ENCODE results near the gene LRIT3. TPM values are rescaled to one million over a fixed set of nuclear protein-coding genes. Genes with fewer than 3 reads are reported as not detected.
"Not testable (repeated sequence)": the region's sequence is repeated elsewhere in the genome, so short reads cannot be mapped to it uniquely, and the experiment has no call there.

The LRIT3 gene
- total RNA-seq, 1 donor = under 0.01 TPM

DNA sequence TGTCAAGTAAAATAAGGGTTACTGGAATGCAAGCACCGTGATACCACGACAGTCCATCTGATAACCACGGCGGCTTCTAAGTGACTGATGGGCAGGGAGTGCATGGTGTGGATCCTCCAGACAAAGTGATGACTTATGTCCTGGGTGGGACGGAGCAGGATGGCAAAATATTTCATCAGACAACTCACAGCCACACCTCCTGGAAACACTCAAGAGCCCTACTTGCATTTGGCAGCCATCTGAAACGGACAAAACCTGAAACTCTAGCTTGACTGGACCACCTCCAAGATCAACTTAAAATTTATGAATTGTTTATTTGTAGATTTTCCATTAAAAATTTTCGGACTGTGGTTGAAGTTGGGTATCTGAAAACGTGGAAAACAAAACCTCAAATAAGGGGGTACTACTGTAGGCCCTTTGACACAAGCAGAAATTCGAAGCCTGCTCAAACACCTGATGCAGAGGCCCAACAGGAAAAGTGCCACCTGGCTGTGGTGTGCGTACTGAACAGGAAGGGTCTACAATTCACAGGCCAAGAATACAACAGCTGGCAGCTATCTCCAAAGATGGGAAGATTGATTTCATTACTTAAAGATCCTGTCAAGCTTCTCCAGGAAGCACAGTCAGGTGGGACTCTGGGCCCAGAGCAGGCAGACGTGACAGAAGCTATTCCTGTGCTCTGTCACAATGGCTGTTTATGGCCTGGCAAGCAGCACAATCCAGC, 26.0 kb downstream of the LRIT3 start:
- H3K4me3 ChIP-seq (ENCODE audit: low read length) = no peak overlapping the region
- H3K27me3 ChIP-seq (ENCODE audit: insufficient read depth, low read length) = no peaks in the 10 kb centered on the region
- H3K4me1 ChIP-seq (ENCODE audit: insufficient read depth, low read length) = no peaks in the 10 kb centered on the region
- H3K9me3 ChIP-seq (ENCODE audit: low read depth, low read length) = no peaks in the 10 kb centered on the region

DNA sequence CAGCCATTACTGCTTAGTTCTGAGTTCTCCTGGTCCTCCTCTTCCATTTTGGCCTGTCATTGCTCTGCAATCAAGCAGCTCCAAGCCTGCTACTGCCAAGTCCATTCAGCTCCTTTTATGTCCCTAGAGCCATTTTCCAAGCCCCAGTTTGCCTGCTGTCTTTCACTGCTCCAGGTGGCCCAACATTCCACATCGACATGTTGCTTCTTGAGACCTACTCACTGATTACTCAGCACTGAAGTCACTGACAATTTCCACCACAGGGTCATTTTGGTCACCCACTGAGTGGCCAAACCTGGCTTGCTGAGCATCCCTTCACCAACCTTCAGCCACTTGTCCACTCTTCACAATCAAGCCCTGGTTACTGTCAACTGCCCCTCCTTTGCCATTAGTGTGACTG, 27.2 kb downstream of the LRIT3 start:
- Histone ChIP-seq H3K4me1 (ENCODE audit: insufficient read depth, low read length) (no peaks in the 10 kb centered on the region), H3K4me3 (ENCODE audit: low read length) (no peak overlapping the region), H3K9me3 (ENCODE audit: low read depth, low read length) (no peaks in the 10 kb centered on the region), H3K27me3 (ENCODE audit: insufficient read depth, low read length) (no peaks in the 10 kb centered on the region)

DNA sequence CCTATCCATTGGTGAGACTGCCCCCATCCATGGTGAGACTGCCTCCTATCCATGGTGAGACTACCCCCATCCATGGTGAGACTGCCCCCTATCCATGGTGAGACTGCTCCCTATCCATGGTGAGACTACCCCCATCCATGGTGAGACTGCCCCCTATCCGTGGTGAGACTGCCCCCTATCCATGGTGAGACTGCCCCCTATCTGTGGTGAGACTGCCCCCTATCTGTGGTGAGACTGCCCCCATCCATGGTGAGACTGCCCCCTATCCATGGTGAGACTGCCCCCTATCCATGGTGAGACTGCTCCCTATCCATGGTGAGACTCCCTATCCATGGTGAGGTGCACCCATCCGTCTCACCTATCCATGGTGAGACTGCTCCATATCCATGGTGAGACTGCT, 27.6 kb downstream of the LRIT3 start:
- H3K9me3 ChIP-seq (ENCODE audit: low read depth, low read length); H3K27me3 ChIP-seq (ENCODE audit: insufficient read depth, low read length); H3K4me3 ChIP-seq (ENCODE audit: low read length); H3K4me1 ChIP-seq (ENCODE audit: insufficient read depth, low read length): not testable (repeated sequence)

DNA sequence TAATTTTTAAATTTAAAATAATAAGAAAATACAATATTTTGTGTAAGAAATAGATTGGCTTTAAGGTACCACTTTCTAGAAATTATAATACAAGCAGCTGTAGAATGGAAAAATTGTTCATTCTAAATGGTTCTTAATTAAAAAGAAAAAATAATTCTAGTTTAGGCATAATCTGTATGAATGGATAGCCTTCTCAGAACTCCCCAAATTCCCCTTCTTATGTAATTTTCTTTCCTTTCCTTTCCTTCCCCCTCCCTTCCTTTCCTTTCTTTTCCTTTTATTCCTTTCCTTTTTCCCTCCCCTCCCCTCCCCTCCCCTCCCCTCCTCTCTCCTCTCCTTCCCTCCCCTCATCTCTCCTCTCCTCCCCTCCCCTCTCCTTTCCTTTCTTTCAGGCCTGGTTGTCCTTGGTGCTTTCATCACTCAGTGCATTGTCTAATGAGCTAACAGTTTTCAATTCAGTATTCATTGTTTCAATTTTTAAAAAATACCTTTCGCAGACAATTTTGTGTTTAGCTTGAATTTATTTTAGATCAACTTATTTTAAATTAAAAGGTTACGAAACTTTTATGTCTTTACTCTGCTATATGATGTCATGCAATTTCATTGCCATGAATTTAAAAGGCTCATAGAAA, 28.8 kb downstream of the LRIT3 start:
- Histone ChIP-seq H3K4me3 (ENCODE audit: low read length) (no peak overlapping the region), H3K4me1 (ENCODE audit: insufficient read depth, low read length) (no peaks in the 10 kb centered on the region), H3K9me3 (ENCODE audit: low read depth, low read length) (no peaks in the 10 kb centered on the region), H3K27me3 (ENCODE audit: insufficient read depth, low read length) (no peaks in the 10 kb centered on the region)

DNA sequence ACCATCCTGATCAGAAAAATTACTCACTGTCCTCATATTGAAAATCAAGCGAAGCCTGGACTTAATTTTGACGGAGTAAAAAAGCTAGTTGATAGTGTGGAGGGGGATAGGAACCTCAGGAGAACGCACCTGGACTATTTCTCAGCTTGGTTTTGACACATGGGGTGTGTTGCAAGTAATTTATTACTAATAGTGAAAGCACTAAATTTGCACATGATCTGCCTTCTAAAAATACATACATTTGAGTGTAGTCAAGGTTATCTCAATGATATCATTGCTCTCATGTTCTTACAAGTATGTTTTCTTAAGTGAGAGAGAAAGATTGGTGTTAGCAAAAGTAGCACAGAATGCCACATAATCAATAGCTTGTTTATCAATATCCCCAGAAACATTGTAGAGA, 29.5 kb downstream of the LRIT3 start:
- H3K9me3 ChIP-seq (ENCODE audit: low read depth, low read length) = no peaks in the 10 kb centered on the region
- no peaks in the 10 kb centered on the region for H3K27me3 ChIP-seq (ENCODE audit: insufficient read depth, low read length)
- H3K4me3 ChIP-seq (ENCODE audit: low read length) = no peak overlapping the region
- no peaks in the 10 kb centered on the region for H3K4me1 ChIP-seq (ENCODE audit: insufficient read depth, low read length)

DNA sequence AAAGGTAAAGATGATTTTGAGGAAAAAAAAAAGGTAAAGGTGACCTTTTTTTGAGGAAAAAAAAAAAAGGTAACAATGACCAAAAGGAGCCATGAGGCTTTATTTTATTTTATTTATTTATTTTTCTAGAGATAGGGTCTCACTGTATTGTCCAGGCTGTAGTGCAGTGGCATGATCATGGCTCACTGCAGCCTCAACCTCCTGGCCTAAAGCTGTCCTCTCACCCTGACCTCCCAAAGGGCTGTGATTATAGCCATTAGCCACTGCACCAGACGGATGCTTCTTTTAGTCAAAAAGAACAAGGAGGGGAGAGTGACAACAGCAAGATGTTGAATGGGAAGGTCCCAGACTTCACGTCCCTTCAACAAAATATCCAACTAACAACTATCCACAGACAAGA, 30.4 kb downstream of the LRIT3 start:
- H3K27me3 ChIP-seq (ENCODE audit: insufficient read depth, low read length) = no peaks in the 10 kb centered on the region
- H3K4me1 ChIP-seq (ENCODE audit: insufficient read depth, low read length) = no peaks in the 10 kb centered on the region
- H3K9me3 ChIP-seq (ENCODE audit: low read depth, low read length) = no peaks in the 10 kb centered on the region
- H3K4me3 ChIP-seq (ENCODE audit: low read length) = no peak overlapping the region

DNA sequence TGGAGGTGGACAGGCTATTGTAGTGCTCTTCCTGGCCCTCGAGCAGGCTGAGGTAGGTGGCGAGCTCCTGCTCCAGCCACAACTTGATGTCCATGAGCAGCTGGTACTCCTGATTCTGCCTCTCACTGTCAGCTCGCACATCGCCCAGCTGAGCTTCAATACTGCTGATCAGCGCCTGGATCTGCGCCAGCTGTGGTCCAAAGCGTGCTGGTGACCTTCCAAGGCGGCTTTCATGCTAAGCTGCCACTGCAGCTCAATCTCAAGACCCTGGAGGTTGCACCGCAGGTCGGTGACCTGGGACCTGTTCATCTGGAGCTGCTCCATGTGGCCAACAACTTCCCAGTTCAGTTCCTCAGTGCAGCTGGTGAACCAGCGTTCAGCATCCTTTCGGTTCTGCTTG, 31.2 kb downstream of the LRIT3 start:
- Histone ChIP-seq H3K4me3 (ENCODE audit: low read length) (no peak overlapping the region), H3K27me3 (ENCODE audit: insufficient read depth, low read length) (no peaks in the 10 kb centered on the region), H3K9me3 (ENCODE audit: low read depth, low read length) (no peaks in the 10 kb centered on the region), H3K4me1 (ENCODE audit: insufficient read depth, low read length) (no peaks in the 10 kb centered on the region)

DNA sequence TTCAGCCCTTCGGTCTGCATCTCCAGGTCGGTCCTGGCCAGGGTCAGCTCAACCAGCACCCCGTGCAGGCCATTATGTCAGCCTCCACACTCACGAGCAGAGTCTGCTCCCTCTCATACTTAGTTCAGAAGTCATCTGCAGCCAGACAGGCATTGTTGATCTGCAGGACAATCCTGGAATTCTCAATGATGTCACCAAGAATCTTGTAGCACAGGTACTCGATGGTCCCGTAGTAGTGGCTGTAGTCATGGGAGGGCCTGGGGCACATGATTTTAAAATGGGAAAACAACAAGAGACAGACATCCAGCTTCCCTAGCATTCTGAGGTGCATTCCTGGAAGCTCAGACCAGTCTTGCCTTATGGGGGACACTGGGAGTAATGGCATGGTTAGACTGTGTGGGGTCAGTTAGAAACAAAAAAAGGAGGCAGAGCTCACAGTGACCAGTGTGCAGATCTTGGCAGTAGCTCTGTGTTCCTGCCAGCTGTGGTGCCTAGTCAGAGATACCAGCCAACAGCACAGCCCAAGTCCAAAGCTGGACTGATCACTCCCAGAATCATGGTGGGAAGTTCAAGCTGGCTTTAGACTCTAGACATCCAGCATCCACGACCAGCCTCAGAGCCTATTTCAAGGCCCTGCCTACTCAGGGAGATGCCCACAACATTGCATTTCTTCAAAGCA, 31.9 kb downstream of the LRIT3 start:
- no peak overlapping the region for H3K4me3 ChIP-seq (ENCODE audit: low read length)
- H3K9me3 ChIP-seq (ENCODE audit: low read depth, low read length) = no peaks in the 10 kb centered on the region
- H3K27me3 ChIP-seq (ENCODE audit: insufficient read depth, low read length) = no peaks in the 10 kb centered on the region
- no peaks in the 10 kb centered on the region for H3K4me1 ChIP-seq (ENCODE audit: insufficient read depth, low read length)

DNA sequence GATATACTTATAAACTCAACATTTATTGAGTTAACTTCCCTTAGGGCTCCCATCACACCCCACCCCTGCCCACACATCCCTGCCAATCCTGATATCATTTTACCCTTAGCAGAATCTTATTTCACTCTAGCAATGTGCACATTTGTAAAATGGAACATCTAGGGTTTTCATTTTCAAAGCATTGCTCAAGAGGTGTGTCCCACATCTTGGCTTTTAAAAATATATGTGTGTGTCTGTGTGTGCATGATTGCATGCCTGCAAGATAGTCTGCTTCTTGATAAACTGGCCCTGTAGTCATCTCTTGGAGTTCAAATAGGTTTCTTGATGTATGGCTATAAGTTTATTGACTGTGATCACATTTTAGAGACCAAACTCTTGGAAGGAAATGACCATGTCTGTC, 38.4 kb downstream of the LRIT3 start:
- no peaks in the 10 kb centered on the region for H3K9me3 ChIP-seq (ENCODE audit: low read depth, low read length)
- no peaks in the 10 kb centered on the region for H3K4me1 ChIP-seq (ENCODE audit: insufficient read depth, low read length)
- H3K27me3 ChIP-seq (ENCODE audit: insufficient read depth, low read length) = no peaks in the 10 kb centered on the region
- no peak overlapping the region for H3K4me3 ChIP-seq (ENCODE audit: low read length)

DNA sequence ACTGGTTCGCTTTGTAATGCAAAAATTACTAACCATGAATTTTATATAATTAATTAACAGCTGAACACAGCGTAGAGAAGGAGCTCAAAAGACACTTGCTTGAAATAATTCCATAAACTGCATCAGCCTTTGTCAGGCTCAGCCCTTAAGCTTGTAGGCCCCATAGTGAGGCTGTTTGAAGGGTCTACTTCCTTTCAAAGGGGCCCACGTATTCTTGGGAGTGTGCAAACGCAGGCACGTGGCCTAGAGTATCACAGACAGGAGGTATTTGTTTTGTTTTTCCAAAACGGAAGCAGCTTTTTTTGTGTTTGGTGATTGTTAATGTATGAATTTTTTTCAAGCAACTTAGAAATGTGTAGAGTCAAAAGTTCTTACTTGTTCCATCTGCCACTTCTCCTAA, 39.2 kb downstream of the LRIT3 start:
- Histone ChIP-seq H3K9me3 (ENCODE audit: low read depth, low read length) (no peaks in the 10 kb centered on the region), H3K4me3 (ENCODE audit: low read length) (no peak overlapping the region), H3K27me3 (ENCODE audit: insufficient read depth, low read length) (no peaks in the 10 kb centered on the region), H3K4me1 (ENCODE audit: insufficient read depth, low read length) (no peaks in the 10 kb centered on the region)

DNA sequence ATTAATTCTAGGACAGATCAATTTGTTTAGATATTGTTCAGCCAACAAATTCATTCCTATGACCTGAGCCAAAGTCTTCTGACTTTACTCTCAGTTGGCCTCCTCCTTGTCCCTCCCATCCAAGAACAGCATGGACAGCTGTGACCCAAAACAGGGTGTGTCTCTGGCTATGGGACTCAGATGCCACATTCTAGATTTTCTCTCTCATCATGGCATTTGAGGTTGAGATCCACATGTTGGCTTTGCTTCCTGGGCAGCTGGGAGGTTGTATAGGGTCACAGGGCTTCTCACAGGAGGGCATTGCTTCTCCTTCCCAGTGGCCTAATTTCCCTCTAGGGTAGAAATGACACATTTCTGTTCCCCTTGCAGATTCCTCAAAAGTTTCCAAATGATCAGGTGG, 42.2 kb downstream of the LRIT3 start:
- no peak overlapping the region for H3K4me3 ChIP-seq (ENCODE audit: low read length)
- no peaks in the 10 kb centered on the region for H3K9me3 ChIP-seq (ENCODE audit: low read depth, low read length)
- no peaks in the 10 kb centered on the region for H3K4me1 ChIP-seq (ENCODE audit: insufficient read depth, low read length)
- H3K27me3 ChIP-seq (ENCODE audit: insufficient read depth, low read length) = no peaks in the 10 kb centered on the region

DNA sequence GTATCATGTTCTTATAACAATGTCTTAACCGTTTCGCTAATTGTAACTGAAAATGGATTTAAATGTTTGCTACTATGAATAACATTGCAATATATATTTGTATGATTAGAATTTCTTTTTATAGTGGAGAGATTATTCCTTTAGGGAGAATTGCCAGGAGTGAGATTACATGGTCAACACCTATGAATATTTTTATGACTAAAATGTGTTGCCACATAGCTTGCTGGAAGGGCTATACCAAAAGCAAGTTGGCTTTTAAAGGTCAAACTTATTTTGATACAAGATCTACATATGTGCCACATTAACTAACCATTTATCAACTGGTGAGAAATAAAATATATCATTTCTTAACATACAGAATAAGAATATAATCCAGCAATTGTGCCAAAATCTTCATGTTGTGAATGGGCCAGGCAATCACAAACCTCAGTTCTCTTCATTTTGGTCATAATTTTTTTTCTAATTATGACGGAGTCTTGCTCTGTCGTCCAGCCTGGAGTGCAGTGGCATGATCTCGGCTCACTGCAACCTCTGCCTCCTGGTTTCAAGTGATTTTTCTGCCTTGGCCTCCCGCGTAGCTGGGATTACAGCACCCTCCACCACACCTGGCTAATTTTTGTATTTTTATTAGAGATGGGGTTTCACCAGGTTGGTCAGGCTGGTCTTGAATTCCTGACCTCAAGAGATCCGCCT, 54.8 kb downstream of the LRIT3 start:
- Histone ChIP-seq H3K4me3 (ENCODE audit: low read length) (no peak overlapping the region), H3K9me3 (ENCODE audit: low read depth, low read length) (no peaks in the 10 kb centered on the region), H3K4me1 (ENCODE audit: insufficient read depth, low read length) (no peaks in the 10 kb centered on the region), H3K27me3 (ENCODE audit: insufficient read depth, low read length) (no peaks in the 10 kb centered on the region)

DNA sequence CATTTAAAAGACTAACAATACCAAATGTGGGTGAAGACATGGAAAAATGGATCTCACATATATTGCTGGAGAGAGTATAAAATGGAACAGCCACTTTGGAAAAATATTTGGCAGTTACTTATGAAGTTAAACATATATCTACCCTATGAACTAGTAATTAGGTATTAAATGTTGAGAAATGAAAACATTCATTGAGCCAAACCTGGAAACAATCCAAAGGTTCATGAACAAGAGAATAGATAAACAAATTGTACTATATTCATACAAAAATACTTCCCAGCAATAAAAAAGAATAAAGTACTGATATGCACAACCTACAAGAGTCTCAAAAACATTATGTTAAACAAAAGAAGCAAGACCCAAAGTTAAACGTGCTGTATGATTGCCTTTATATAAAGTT, 60.8 kb downstream of the LRIT3 start:
- Histone ChIP-seq H3K27me3 (ENCODE audit: insufficient read depth, low read length) (no peaks in the 10 kb centered on the region), H3K4me1 (ENCODE audit: insufficient read depth, low read length) (no peaks in the 10 kb centered on the region), H3K4me3 (ENCODE audit: low read length) (no peak overlapping the region), H3K9me3 (ENCODE audit: low read depth, low read length) (no peaks in the 10 kb centered on the region)

DNA sequence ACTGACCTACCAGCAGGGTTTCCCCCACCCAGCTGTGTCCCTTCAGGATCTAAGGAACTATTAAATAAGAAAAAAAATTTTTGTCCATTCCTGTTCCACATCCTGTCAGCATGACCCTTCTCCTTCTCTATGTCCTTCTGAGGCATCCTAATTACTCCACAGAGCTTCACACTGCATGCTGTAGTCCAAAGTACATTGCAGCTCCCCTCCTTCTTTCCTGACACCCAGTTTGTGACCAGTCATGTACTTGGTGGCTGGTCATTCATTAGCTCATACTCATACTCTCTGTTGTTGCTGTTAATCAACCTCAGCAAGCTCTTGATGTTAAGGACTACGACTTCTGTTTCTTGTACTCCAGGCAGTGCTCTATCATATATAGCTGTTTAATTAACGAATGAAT, 62.3 kb downstream of the LRIT3 start:
- Histone ChIP-seq H3K4me1 (ENCODE audit: insufficient read depth, low read length) (no peaks in the 10 kb centered on the region), H3K4me3 (ENCODE audit: low read length) (no peak overlapping the region), H3K9me3 (ENCODE audit: low read depth, low read length) (no peaks in the 10 kb centered on the region), H3K27me3 (ENCODE audit: insufficient read depth, low read length) (no peaks in the 10 kb centered on the region)

Measured in mononuclear cell (primary cell).